ENCODE data around the gene CD82. TPM values are rescaled to one million over a fixed set of nuclear protein-coding genes. Genes with fewer than 3 reads are reported as not detected.

The CD82 gene
- polyA plus RNA-seq, 1 donor (not counting 4 experiments of a cell fraction or from before 2014, with no cell fraction given) = 118 TPM

GRCh38 chr11:44652901-44653644 lies 87.6 kb downstream of the CD82 start:
- Histone ChIP-seq H4K20me1 (ENCODE audit: control insufficient read depth, extremely low read depth, insufficient read depth, low read length) (no peaks in the 10 kb centered on the region), H2AFZ (ENCODE audit: control insufficient read depth, low read length) (no peak overlapping the region), H3K9me1 (ENCODE audit: control insufficient read depth, extremely low read depth, insufficient read depth, low read length) (no peaks in the 10 kb centered on the region), H3K4me2 (ENCODE audit: control insufficient read depth, extremely low read depth, insufficient read depth, low read depth, low read length) (no peak overlapping the region), H3K9ac (ENCODE audit: control insufficient read depth, extremely low read depth, insufficient read depth, low read length) (no peak overlapping the region), H3K9me3 (ENCODE audit: control insufficient read depth, low read depth, low read length) (no peaks in the 10 kb centered on the region), H3K27me3 (ENCODE audit: control insufficient read depth, extremely low read depth, insufficient read depth, low read length) (peaks cover 35% of the 10 kb centered on the region), H3K36me3 (ENCODE audit: control insufficient read depth in 2 of 2, extremely low read depth in 1 of 2, insufficient read depth in 2 of 2, low read length in 2 of 2) (no peaks in the 10 kb centered on the region), H3K79me2 (ENCODE audit: control insufficient read depth, insufficient read depth, low read length) (no peaks in the 10 kb centered on the region), H3K4me3 (ENCODE audit: control insufficient read depth in 2 of 3, extremely low read depth in 1 of 3, insufficient read depth in 2 of 3, low read depth in 1 of 3, low read length in 3 of 3) (no peak overlapping the region), H3K27ac (ENCODE audit: control insufficient read depth, insufficient read depth, low read length) (no peak overlapping the region), H3K4me1 (ENCODE audit: control insufficient read depth, extremely low read depth, insufficient read depth, low read length) (no peaks in the 10 kb centered on the region)
- dilution Hi-C loops (cut with MboI; ENCODE audit: extremely low pct_ligation_motif_present, low sequenced_read_pairs) = no loop called here
- no peak for FAIRE-seq
- DNase-seq (ENCODE audit: low read depth, low spot score) = no peak
- TF ChIP-seq EZH2 (IDR thresholded peaks at IDR 0.05; ENCODE audit: low read length) = no peak
- no peak for TF ChIP-seq CTCF (optimal IDR thresholded peaks at IDR 0.05 in 1 of 3, IDR thresholded peaks at IDR 0.05 in 1 of 3, conservative IDR thresholded peaks at IDR 0.05 in 1 of 3; ENCODE audit: extremely low read depth in 1 of 3, insufficient read depth in 2 of 3, low read length in 3 of 3)

- H3K4me2 ChIP-seq (ENCODE audit: control insufficient read depth, extremely low read depth, insufficient read depth, low read depth, low read length) = no peak overlapping the region
- no peaks in the 10 kb centered on the region for H3K4me1 ChIP-seq (ENCODE audit: control insufficient read depth, extremely low read depth, insufficient read depth, low read length)
- no peak overlapping the region for H2AFZ ChIP-seq (ENCODE audit: control insufficient read depth, low read length)
- DNase-seq (ENCODE audit: low read depth, low spot score) (no peak), FAIRE-seq (no peak)
- no peak overlapping the region for H3K4me3 ChIP-seq (ENCODE audit: control insufficient read depth in 2 of 3, extremely low read depth in 1 of 3, insufficient read depth in 2 of 3, low read depth in 1 of 3, low read length in 3 of 3)
- H3K9ac ChIP-seq (ENCODE audit: control insufficient read depth, extremely low read depth, insufficient read depth, low read length) = no peak overlapping the region
- no peak for TF ChIP-seq EZH2 (IDR thresholded peaks at IDR 0.05; ENCODE audit: low read length)
- no peak for TF ChIP-seq CTCF (optimal IDR thresholded peaks at IDR 0.05 in 1 of 3, IDR thresholded peaks at IDR 0.05 in 1 of 3, conservative IDR thresholded peaks at IDR 0.05 in 1 of 3; ENCODE audit: extremely low read depth in 1 of 3, insufficient read depth in 2 of 3, low read length in 3 of 3)
- no peaks in the 10 kb centered on the region for H4K20me1 ChIP-seq (ENCODE audit: control insufficient read depth, extremely low read depth, insufficient read depth, low read length)
- H3K79me2 ChIP-seq (ENCODE audit: control insufficient read depth, insufficient read depth, low read length) = no peaks in the 10 kb centered on the region
- H3K27ac ChIP-seq (ENCODE audit: control insufficient read depth, insufficient read depth, low read length) = no peak overlapping the region
- peaks cover 44% of the 10 kb centered on the region for H3K27me3 ChIP-seq (ENCODE audit: control insufficient read depth, extremely low read depth, insufficient read depth, low read length)
- H3K9me1 ChIP-seq (ENCODE audit: control insufficient read depth, extremely low read depth, insufficient read depth, low read length) = no peaks in the 10 kb centered on the region
- H3K36me3 ChIP-seq (ENCODE audit: control insufficient read depth in 2 of 2, extremely low read depth in 1 of 2, insufficient read depth in 2 of 2, low read length in 2 of 2) = no peaks in the 10 kb centered on the region
- dilution Hi-C loops (cut with MboI; ENCODE audit: extremely low pct_ligation_motif_present, low sequenced_read_pairs) = no loop called here
- no peaks in the 10 kb centered on the region for H3K9me3 ChIP-seq (ENCODE audit: control insufficient read depth, low read depth, low read length)
Measured at GRCh38 chr11:44654057-44654456, 88.6 kb downstream of the CD82 start.
